Stimulated activated naive CD8-positive, alpha-beta T cell treated with anti-CD3 and anti-CD28 coated beads, Interleukin-15, amount 100 ng/mL, for 72 hours (primary cell): Measurements from ENCODE around the gene TMED1.
"Not testable (repeated sequence)": the region's sequence is repeated elsewhere in the genome, so short reads cannot be mapped to it uniquely, and the experiment has no call there.

ENCODE experiments used
- ATAC-seq: fragments of 150-1000 bp; cut with Tn5 transposase; 2 replicates; pipeline ENCODE4 v1.10.0; 2021; ENCODE audit warnings: mild to moderate bottlenecking, moderate library complexity
- DNase-seq, 2 donors: peaks; one replicate each; pipeline ENCODE4 v3.0.0; 2021 to 2022
- H3K27ac Mint-ChIP-seq, 2 donors: one replicate each; pipeline ENCODE4 v1.8.0; 2022; ENCODE audit warnings: mild to moderate bottlenecking in 2 of 2, mixed read lengths in 2 of 2, moderate library complexity in 2 of 2
- H3K27me3 Mint-ChIP-seq: one replicate; pipeline ENCODE4 v1.8.0; 2022; ENCODE audit warnings: mixed read lengths
- H3K4me1 Mint-ChIP-seq: one replicate; pipeline ENCODE4 v1.8.0; 2022; ENCODE audit warnings: mild to moderate bottlenecking, mixed read lengths
- H3K4me3 Mint-ChIP-seq, 2 donors: one replicate each; pipeline ENCODE4 v1.8.0; 2022; ENCODE audit warnings: mild to moderate bottlenecking in 2 of 2, mixed read lengths in 2 of 2, moderate library complexity in 1 of 2
- H3K9me3 Mint-ChIP-seq, 2 donors: one replicate each; pipeline ENCODE4 v1.8.0; 2022; ENCODE audit warnings: mixed read lengths in 2 of 2

Gene TMED1

DNA sequence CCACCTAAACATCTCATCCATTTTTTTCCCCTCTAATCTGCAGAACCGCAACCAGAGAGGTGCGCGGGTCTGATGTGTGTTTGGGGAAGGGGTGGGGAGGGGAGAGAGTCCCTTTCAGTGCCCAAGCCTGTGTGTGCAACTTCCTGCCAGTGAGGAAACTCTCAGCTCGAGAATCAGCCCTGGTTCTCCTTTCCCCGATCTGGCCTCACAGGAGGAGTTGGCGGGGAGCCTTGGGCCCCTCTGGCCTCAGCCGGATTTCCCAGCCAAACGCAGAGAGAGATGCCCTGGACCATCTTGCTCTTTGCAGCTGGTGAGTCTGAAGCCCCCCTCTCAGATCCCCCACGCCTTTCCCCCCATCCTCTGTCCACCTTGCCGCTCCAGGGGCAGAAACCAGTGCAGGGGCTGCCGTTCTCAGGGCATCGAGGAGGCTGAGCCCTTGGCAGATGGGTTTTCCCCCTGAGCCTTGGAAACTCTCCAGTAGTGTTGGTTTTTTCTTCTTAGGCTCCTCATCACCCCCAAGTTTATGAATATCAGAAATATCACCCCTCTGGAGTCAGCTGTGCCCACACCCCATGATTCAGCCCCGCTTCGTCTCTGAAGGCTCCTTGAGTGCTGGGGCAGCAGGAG is 12.3 kb upstream of the TMED1 start, which contains the start of gene C19orf38:
Gene C19orf38 (plus strand): TSS at position 186 of the 627 bp plus-strand sequence. CDS start 94 bp downstream, at position 280.
- H3K9me3 Mint-ChIP-seq = peaks cover 7 to 9% of the 10 kb centered on the region in 2 donors
- peak within 1 kb of the TSS; percentile 74 to 80 for H3K4me3 Mint-ChIP-seq
- no peaks in the 10 kb centered on the region for H3K27me3 Mint-ChIP-seq
- H3K27ac Mint-ChIP-seq = peak within 1 kb of the TSS; percentile 79 to 85
- H3K4me1 Mint-ChIP-seq = peaks cover 20% of the 10 kb centered on the region
- DNase-seq (peak in 1 of 2 donors; percentile 28), ATAC-seq (peak; percentile 85)

DNA sequence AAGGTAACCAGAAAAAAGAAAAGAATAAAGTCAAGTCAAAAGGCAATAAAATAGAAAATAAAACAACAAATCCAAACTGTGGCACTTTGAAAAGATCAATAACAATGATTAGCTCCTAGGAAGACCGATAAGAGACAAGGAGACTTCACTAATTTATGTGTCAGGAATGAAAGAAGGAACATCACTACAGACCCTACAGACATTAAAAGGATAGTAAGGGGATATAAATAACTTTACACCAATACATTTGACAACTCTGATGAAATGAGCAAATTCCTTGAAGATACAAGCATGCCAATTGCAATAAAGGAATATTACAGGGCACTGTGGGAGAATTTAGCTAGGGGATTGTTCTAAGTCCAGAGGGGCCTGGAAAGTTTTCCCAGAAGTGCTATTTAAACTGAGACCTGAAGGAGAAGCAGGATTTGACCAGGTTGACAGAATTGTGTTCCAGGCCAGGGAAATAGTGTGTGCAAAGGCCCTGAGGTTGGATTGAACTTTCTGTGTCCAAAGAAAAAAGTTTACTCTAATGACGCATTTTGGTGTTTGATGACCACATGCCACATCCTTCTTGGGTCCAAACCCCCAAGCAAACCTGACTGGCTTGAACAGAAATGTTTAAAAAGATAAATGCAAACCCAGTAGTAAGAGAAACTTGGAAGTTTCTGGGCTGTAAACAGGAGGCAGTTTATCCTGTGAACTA is 10.6 kb upstream of the TMED1 start:
- Mint-ChIP-seq H3K27me3 (no peaks in the 10 kb centered on the region), H3K27ac (no peak overlapping the region), H3K9me3 (peaks cover 7 to 9% of the 10 kb centered on the region in 2 donors), H3K4me3 (no peak overlapping the region), H3K4me1 (peaks cover 20% of the 10 kb centered on the region)
- no peak for DNase-seq
- ATAC-seq = no peak

DNA sequence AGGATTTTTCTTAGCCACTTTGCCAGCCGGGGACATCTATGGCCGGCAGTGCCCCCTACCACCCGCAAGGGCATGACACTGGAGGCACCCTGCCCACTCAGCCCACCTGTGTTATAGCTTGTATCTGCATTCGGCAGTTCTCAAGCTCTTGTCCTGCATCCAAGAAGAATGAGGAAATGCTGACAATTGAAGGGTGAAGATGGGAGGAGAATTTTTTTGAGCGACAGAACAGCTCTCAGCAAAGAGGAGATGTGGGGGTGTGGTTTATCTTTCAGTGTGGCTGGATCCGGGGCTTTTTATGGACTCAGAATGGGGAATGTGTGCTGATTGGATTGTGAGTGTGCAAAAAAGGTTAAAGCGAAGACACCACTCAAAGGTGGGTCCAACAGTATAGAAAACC is 6.8 kb upstream of the TMED1 start:
- Mint-ChIP-seq H3K4me1 (peaks cover 3% of the 10 kb centered on the region), H3K4me3 (no peak overlapping the region), H3K27me3 (no peaks in the 10 kb centered on the region), H3K27ac (no peak overlapping the region), H3K9me3 (peaks cover 9 to 12% of the 10 kb centered on the region in 2 donors)
- DNase-seq (no peak), ATAC-seq (no peak)

DNA sequence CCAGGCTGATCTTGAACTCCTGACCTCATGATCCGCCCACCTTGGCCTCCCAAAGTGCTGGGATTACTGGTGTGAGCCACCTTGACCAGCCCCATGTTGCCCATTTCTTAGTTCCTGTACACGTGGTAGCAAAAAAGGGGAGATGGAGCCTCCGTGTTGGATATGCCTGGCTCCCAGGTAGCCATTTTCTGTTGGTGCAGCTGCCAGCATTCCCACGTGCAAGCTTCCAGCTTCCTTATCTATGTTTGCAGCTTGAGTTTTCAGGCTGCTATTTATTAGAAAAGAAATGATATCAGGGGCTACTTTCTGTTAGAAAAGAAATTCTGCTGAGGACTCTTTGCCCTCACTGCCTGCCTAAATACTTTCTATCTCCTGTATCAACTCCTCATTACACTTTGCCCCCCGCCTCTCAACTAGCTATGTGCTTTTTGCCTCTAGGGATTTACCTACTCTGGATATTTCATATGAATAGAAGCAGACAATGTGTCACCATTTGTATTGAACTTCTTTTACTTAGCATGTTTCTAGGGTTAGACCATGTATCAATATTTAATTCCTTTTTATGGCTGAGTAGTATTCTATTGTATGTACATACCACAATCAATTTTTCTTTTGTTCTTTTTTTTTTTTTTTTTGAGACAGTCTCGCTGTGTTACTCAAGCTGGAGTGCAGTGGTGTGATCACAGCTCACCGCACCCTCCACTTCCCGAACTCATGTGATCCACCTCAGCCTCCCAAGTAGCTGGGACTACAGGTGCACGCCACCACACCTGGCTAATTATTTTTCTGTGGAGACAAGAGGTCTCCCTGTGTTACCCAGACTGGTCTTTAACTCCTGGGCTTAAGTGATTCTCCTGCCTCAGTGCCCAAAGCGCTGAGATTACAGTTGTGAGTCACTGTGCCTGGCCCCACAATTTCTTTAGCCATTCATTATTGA is 3.4 kb upstream of the TMED1 start:
- DNase-seq (no peak), ATAC-seq (no peak)
- Mint-ChIP-seq H3K4me1 (peaks cover 25% of the 10 kb centered on the region), H3K9me3 (peaks cover 5 to 7% of the 10 kb centered on the region in 2 donors), H3K27me3 (no peaks in the 10 kb centered on the region), H3K27ac (no peak overlapping the region), H3K4me3 (no peak overlapping the region)

DNA sequence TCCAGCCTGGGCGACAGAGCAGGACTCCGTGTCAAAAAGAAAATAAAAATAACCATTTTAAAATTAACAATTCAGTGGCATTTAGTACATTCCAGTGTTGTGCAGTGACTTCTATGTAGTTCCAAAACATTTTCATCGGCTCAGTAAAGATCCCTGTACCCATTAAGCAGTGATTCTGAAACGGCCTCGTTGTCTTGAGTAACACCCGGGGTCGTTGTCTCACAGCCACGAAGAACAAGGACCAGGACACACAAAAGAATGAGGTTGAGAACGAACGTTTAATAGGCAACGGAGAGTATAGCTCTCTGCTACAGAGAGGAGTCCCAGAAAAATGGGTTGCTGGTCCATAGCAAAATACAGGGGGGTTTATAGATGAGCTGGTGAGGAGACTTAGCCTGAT is 2.4 kb upstream of the TMED1 start:
- H3K27me3 Mint-ChIP-seq = no peaks in the 10 kb centered on the region
- peaks cover 5 to 7% of the 10 kb centered on the region in 2 donors for H3K9me3 Mint-ChIP-seq
- no peak for DNase-seq
- no peak for ATAC-seq
- H3K4me3 Mint-ChIP-seq = no peak overlapping the region
- no peak overlapping the region for H3K27ac Mint-ChIP-seq
- H3K4me1 Mint-ChIP-seq = peaks cover 25% of the 10 kb centered on the region

DNA sequence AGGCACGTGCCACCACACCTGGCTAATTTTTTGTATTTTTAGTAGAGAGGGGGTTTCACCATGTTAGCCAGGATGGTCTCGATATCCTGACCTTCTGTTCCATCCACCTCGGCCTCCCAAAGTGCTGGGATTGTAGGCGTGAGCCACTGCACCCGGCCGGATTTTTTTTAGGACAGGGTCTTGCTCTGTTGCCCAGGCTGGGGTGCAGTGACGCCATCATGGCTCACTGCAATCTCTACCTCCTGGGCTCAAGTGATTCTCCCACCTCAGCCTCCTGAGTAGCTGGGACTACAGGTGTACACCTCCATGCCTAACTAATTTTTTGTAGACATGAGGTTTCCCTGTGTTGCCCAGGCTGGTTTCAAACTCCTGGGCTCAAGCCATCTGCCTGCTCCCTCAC is 1.6 kb upstream of the TMED1 start:
- ATAC-seq, H3K27me3 Mint-ChIP-seq, H3K9me3 Mint-ChIP-seq, H3K27ac Mint-ChIP-seq, H3K4me3 Mint-ChIP-seq, DNase-seq: not testable (repeated sequence)
- H3K4me1 Mint-ChIP-seq = peaks cover 25% of the 10 kb centered on the region

DNA sequence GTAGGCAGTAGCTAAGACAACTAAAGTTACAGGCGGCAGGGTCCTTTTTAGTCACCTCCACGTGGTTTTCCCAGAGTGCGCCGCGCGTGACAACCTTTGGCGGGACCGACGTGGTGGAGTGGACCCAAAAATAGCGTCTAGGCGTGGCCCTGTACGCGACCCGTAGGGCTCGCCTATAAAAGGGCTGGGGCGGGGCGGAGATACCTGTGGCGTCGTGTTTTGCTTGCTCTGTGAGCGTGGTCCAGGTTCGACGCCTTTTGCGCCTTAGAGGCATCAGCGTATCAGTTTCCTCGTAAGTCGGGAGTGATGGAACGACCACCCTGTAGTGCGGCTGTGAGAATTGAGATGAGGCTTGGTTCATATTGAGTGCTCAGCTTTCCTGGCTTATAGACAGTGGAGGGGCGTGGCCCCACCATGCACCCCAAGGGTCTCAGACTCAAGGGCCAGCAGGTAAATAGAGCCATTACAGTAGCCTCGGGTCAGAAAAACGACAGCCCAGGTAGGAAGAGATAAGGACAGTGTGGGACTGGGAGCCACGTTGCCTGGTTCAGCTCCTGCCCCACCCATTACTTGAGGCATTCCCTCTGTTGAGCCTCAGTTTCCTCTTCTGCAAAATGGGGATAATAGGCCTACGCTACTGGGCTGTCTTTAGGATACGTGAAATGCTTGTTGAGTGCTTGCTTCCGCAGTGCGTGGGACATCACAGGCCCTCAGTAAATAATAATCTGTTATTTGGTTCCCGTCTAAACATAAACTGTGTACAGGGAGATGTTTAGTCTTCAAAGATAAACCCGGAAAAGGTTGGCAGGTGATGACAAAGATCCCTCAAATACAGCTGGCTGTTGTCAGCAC is 693 bp upstream of the TMED1 start:
- H3K9me3 Mint-ChIP-seq = peaks cover 5 to 7% of the 10 kb centered on the region in 2 donors
- H3K27me3 Mint-ChIP-seq = no peaks in the 10 kb centered on the region
- peaks cover 29% of the 10 kb centered on the region for H3K4me1 Mint-ChIP-seq
- ATAC-seq = peak; percentile 65
- H3K27ac Mint-ChIP-seq = peak overlapping the region; percentile 99
- DNase-seq = peak; percentile 91
- peak overlapping the region; percentile 90 to 96 for H3K4me3 Mint-ChIP-seq

DNA sequence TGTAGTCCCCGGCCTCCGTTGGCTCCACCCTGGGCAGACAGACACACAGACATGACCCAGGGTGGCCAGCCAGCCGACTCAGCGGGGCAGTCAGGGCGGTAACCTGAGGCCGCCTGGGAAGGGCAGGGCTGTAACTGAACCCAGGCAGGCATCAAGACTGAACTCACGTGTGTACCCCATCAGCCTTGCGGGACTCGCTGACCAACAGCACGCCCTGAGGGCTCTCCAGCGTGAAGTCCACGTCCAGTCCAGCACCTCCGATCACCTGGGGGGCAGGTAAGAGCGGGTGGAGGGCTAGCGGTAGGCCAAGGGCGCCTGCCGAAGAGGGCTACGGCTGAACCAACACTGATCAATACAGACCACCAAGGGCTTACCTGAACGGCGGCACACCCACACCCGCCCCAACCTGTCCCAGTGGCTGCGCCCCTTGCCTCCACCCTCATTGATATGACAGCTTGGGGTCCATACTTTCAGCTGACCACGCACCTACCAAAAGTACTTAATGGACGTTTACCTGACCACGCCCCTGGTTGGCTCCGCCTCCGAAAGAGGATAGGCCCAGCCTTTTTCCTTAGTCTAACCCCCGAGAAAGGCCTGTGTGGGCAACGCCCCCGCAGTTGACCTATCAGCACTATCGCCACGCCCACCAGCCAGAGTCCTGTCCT is 791 bp downstream of the TMED1 start:
- no peak for DNase-seq
- H3K4me3 Mint-ChIP-seq = peak overlapping the region; percentile 90 to 96
- H3K9me3 Mint-ChIP-seq = peaks cover 5 to 7% of the 10 kb centered on the region in 2 donors
- peak overlapping the region; percentile 99 for H3K27ac Mint-ChIP-seq
- peaks cover 31% of the 10 kb centered on the region for H3K4me1 Mint-ChIP-seq
- no peaks in the 10 kb centered on the region for H3K27me3 Mint-ChIP-seq
- ATAC-seq = peak; percentile 0

DNA sequence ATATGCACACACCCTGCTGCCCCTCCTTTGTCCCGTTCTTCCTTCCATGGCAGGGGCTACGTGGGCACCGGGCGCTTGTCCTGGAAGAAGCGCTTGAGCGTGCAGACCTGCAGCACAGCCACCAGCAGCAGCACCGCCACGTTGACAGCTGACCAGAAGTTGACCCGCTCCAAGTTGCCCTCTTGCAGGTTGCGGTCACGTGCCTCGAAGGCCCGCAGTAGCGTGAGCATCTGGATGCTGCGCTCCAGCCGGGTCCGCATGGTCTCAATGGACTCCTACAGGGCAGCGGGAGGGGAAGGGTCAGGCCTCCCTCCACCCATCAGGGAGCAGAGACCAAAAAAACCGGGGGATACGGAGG is 3.1 kb downstream of the TMED1 start:
- peaks cover 34% of the 10 kb centered on the region for H3K4me1 Mint-ChIP-seq
- ATAC-seq = no peak

DNA sequence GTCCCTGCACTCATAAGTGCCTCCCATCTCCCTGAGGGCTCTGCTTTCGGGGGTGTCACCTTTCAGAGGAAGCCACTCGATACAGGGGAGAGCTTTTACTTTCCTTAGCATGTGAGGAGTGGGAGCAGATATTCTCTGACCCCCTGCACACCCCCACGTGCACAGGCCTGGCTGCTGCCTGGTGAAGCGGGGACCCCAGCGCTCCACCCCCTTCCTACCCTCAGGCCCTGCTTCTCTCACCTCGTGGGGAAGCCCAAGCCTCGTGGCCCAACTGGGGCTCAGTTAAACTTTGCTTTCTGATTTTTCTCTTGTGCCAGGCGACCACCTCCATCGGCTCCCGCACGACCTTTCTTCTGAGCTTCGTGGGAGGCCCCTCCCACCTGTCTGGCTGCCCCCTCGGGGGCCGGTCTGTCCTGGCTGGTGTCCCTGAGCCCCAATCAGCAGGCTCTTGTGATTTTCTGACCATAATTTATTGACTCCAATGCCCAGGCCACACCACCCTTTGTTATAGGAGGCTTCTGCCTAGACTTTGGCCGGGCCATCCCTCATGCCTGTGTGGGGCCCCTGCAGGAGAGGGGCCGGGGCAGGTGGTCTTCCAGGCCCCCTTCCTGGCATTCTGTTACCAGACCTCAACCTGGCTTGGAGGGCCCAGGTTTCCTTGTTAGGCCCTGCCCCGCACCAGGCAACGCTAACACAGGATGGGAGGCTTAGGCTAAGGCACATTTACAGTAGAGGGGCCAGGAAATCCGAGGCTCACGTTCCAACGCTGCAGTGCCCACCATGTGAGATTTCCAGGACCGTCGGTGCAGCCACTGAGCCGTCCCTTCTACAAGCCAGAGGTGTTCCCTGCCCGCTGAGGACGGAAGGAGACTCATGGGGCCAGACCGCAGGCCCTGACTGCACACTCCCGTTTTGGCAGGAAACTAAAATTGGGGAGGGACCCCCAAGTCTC is 3.7 kb downstream of the TMED1 start:
- peaks cover 0 to 7% of the 10 kb centered on the region in 2 donors for H3K9me3 Mint-ChIP-seq
- ATAC-seq (no peak), DNase-seq (no peak)
- H3K4me1 Mint-ChIP-seq = peaks cover 34% of the 10 kb centered on the region
- no peaks in the 10 kb centered on the region for H3K27me3 Mint-ChIP-seq
- H3K4me3 Mint-ChIP-seq = no peak overlapping the region
- H3K27ac Mint-ChIP-seq = peak overlapping the region; percentile 52 to 89

More for the DNA sequence above, 3.1 kb downstream of the TMED1 start:
- Mint-ChIP-seq H3K4me3 (no peak overlapping the region), H3K27me3 (no peaks in the 10 kb centered on the region), H3K27ac (peak overlapping the region in 1 of 2 donors; percentile 74), H3K9me3 (peaks cover 0 to 7% of the 10 kb centered on the region in 2 donors)
- DNase-seq = no peak

DNA sequence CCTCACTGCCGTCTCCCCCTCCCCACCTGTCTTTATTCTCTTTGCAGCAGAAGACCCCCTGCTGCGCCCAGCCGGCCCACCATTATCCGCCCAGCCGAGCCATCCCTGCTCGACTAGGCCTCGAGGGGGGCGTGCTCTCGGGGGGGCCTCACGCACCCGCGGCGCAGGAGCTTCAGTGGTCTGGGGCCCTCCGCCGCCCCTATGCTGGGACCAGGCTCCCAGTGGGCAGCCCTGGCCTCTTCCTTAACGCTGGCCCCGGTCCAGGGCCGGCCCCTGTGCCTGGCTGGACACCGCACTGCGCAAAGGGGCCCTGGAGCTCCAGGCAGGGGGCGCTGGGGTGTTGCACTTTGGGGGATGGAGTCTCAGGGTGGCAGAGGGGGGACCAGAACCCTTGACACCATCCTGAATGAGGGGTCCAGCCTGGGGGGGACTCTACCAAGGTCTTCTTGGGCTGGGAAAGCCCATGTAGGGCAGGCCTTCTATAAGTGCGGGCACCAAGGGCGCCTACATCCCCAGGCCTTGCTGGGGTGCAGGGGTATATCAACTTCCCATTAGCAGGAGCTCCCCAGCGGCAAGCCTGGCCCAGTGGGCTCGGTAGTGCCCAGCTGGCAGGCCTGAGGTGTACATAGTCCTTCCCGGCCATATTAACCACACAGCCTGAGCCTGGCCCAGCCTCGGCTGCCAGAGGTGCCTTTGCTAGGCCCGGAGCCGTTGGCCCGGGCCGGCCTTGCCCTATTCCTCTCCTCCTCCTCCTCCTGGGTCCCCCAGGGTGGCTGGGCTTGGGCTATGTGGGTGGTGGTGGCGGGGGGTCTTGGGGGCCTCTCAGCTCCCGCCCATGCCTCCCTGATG is 4.9 kb downstream of the TMED1 start:
- ATAC-seq (no peak), DNase-seq (no peak)
- peak overlapping the region in 1 of 2 donors; percentile 89 for H3K27ac Mint-ChIP-seq
- H3K4me3 Mint-ChIP-seq = no peak overlapping the region
- peaks cover 24% of the 10 kb centered on the region for H3K4me1 Mint-ChIP-seq
- no peaks in the 10 kb centered on the region for H3K27me3 Mint-ChIP-seq
- H3K9me3 Mint-ChIP-seq = peaks cover 0 to under 1% of the 10 kb centered on the region in 2 donors

DNA sequence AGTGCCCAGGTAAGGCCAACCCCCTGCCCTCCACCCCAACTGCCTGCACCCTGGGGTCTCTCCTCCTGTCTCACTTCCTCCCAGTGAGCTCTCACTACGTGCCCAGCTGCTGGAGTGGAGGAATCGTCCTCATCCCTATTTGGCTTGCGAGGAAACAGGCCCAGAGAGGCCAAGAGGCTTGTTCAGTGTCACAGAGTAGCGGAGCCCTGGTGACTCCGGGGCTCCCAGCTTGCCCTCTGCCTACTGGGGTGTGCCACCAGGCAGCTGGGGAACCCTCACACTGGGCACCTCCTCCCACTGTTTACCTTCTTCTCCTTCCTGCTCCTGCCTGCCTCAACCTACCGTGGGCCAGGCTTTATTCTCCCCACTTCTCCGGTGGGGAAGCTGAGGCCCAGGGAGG is 5.6 kb downstream of the TMED1 start:
- H3K27ac Mint-ChIP-seq = peak overlapping the region in 1 of 2 donors; percentile 96
- H3K9me3 Mint-ChIP-seq = no peaks in the 10 kb centered on the region

DNA sequence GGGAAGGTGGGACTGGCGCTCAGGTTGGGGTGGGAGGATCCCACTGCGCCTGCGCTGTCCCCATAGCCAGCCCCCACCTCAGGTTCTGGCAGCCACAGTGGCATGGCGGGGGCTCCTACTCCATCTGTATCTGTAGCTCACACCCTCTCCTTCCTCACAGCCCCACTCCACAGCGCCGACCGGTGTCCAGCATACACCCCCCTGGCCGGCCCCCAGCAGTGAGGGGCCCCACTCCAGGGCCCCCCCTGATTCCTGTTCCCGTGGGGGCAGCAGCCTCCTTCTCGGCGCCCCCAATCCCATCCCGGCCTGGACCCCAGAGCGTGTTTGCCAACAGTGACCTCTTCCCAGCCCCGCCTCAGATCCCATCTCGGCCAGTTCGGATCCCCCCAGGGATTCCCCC is 6.0 kb downstream of the TMED1 start:
- no peaks in the 10 kb centered on the region for H3K9me3 Mint-ChIP-seq
- H3K4me1 Mint-ChIP-seq = peaks cover 12% of the 10 kb centered on the region
- H3K27me3 Mint-ChIP-seq = no peaks in the 10 kb centered on the region
- H3K4me3 Mint-ChIP-seq = no peak overlapping the region
- DNase-seq (no peak), ATAC-seq (peak; percentile 35)
- peak overlapping the region; percentile 49 to 96 for H3K27ac Mint-ChIP-seq

More for the DNA sequence above, 5.6 kb downstream of the TMED1 start:
- Mint-ChIP-seq H3K27me3 (no peaks in the 10 kb centered on the region), H3K4me3 (no peak overlapping the region), H3K4me1 (peaks cover 16% of the 10 kb centered on the region)
- DNase-seq (no peak), ATAC-seq (peak; percentile 1)
